ENCODE results near the gene LEMD1.

- TF ChIP-seq CTCF (IDR thresholded peaks at IDR 0.05): no peak
- TF ChIP-seq POLR2A (IDR thresholded peaks at IDR 0.05): no peak
Observed at GRCh38 chr1:205353612-205354011, 68.2 kb downstream of the LEMD1 start.
